Neural crest cell (in vitro differentiated cells): Measurements from ENCODE around the gene SLC25A1. TPM values are rescaled to one million over a fixed set of nuclear protein-coding genes. Genes with fewer than 3 reads are reported as not detected.

Source experiments
- DNase-seq: peaks from one replicate; pipeline ENCODE4 v3.0.0; 2021; ENCODE audit warnings: low read depth, mixed read lengths, low spot score
- H3K27ac Mint-ChIP-seq: one replicate; pipeline ENCODE4 v1.8.0; 2021; ENCODE audit warnings: mild to moderate bottlenecking, mixed read lengths; ENCODE audit not compliant: unreplicated experiment
- H3K27me3 Mint-ChIP-seq: 2 replicates; pipeline ENCODE4 v1.8.0; 2021; ENCODE audit warnings: low read depth, mild to moderate bottlenecking, mixed read lengths
- H3K36me3 Mint-ChIP-seq: 2 replicates; pipeline ENCODE4 v1.8.0; 2021; ENCODE audit warnings: low read depth, mild to moderate bottlenecking, mixed read lengths
- H3K4me1 Mint-ChIP-seq: 2 replicates; pipeline ENCODE4 v1.8.0; 2021; ENCODE audit warnings: mixed read lengths
- H3K4me3 Mint-ChIP-seq: one replicate; pipeline ENCODE4 v1.8.0; 2021; ENCODE audit warnings: mild to moderate bottlenecking, mixed read lengths
- H3K9me3 Mint-ChIP-seq: 2 replicates; pipeline ENCODE4 v1.8.0; 2021; ENCODE audit warnings: mixed read lengths
- total RNA-seq: library from RNA; stranded (reverse); gene quantifications from 2 replicates; pipeline ENCODE4 v1.2.1, GENCODE V29; 2021
- TF ChIP-seq, protein P1 (sequence below): fragments of 200-600 bp; sonication (generic); conservative IDR thresholded peaks from 2 replicates; pipeline ENCODE4 v1.5.0; 2021; ENCODE audit warnings: antibody characterized with exemption, mild to moderate bottlenecking

SLC25A1 gene
- total RNA-seq, 1 donor from 2014 or later, result 173 TPM

DNA sequence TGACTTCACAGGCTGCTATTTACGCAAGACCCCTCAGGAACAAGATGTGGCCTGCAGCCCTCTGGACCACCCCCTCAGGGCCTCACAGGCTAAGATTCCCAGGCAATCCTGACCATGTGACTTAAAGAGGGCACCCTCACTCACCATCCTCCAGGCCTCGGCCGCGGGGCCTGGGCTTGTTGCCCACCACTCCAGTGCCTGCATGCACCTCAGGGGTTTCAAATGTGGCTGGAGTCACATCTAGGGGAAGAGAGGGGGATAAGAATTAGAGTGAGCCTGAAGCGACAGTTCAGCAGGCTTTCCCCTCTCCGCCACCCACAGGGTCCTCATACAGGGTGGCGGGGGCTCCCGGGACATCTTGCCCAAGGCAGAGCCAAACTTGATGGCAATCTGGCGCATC, 36.1 kb downstream of the SLC25A1 start:
- Mint-ChIP-seq H3K4me1 (peaks cover 12% of the 10 kb centered on the region), H3K9me3 (peaks cover 3% of the 10 kb centered on the region), H3K36me3 (no peaks in the 10 kb centered on the region), H3K27ac (no peak overlapping the region), H3K27me3 (peaks cover 19% of the 10 kb centered on the region), H3K4me3 (peak overlapping the region; percentile 76)
- TF ChIP-seq, protein P1, sequence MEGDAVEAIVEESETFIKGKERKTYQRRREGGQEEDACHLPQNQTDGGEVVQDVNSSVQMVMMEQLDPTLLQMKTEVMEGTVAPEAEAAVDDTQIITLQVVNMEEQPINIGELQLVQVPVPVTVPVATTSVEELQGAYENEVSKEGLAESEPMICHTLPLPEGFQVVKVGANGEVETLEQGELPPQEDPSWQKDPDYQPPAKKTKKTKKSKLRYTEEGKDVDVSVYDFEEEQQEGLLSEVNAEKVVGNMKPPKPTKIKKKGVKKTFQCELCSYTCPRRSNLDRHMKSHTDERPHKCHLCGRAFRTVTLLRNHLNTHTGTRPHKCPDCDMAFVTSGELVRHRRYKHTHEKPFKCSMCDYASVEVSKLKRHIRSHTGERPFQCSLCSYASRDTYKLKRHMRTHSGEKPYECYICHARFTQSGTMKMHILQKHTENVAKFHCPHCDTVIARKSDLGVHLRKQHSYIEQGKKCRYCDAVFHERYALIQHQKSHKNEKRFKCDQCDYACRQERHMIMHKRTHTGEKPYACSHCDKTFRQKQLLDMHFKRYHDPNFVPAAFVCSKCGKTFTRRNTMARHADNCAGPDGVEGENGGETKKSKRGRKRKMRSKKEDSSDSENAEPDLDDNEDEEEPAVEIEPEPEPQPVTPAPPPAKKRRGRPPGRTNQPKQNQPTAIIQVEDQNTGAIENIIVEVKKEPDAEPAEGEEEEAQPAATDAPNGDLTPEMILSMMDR, result no peak
- no peak for DNase-seq

DNA sequence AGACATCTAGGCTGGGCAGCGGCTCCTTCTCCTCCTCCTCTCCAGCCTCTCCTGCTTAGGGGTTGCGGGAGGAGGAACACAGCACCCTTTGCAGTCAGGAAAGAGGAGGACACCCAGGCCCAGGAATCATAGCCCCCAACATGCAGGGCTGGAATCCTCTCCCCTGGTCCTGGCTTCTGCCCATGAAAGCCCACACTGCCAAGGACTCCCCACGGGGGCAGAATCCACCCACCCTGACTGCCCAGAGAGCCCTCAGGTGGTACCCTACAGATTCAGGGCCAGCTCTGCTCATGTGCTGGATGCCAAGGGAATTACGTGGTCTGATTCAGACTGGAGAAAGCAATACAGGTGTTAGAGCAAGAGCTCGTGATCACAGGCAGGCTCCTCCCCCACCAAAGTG, 38.6 kb downstream of the SLC25A1 start:
- DNase-seq, result no peak
- Mint-ChIP-seq H3K27ac (no peak overlapping the region), H3K4me1 (peaks cover 12% of the 10 kb centered on the region), H3K36me3 (peaks cover 5% of the 10 kb centered on the region), H3K27me3 (peaks cover 4% of the 10 kb centered on the region), H3K9me3 (peaks cover 3% of the 10 kb centered on the region), H3K4me3 (peak overlapping the region; percentile 47)
- TF ChIP-seq, protein P1, result no peak

DNA sequence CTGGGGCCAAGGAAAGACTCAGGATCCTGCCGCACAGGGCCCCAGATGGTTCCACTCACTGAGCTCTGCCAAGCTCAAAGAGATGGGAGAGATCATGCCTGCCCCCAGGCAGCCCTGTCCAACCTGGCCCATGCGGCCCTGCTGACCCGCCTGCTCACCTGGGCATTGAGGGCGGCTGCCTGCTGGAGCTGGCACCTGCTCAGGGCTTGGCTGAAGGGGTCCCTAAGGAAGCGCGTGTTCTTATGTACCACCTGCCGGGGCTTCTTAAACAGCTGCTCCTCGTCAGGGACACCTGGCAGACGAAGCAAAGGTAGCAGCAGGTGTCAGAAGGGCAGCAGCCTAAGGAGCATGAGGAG, 39.6 kb downstream of the SLC25A1 start:
- H3K9me3 Mint-ChIP-seq, result no peaks in the 10 kb centered on the region
- peaks cover 3% of the 10 kb centered on the region for H3K4me1 Mint-ChIP-seq
- TF ChIP-seq, protein P1, result no peak
- peaks cover 5% of the 10 kb centered on the region for H3K36me3 Mint-ChIP-seq
- H3K27ac Mint-ChIP-seq, result no peak overlapping the region
- peak overlapping the region; percentile 56 for H3K4me3 Mint-ChIP-seq
- no peaks in the 10 kb centered on the region for H3K27me3 Mint-ChIP-seq
- no peak for DNase-seq

DNA sequence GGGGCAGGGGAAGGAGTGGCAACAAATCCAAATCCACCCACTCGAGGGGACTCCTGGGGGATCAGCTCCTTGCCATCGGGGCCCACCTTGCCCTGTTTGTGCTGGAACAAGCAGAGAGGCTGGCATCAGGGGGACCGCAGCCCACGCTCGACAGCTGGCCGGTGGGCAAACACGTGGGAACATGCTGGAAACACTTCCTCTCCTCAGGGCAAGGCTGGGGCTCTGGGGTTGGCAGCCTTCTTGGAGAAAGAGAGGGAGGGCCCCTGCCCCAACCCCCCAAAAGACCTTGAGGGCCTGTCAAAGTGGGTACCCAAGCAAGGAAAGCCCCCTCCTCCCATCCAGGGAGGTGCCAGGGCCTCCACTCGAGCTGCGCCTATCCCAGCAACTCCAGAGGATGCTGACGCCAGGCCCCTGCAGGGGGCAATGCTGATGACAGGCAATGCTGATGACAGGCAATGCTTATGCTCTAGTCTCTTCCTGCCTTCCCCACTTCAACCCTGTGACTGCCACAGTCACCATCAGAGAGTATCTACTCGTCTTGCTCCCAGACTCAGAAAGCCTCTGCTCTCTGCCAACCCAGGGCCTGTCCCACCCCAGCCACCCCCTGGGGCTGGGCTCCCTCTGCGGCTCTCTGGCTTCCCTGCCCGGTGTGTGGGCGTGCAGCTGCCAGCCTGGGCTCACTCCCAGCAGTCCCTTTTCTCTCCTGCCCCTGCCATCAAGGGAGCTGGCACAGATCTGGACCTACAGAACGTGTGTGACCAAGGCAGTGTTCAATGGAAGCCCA, 40.1 kb downstream of the SLC25A1 start:
- H3K4me3 Mint-ChIP-seq, result no peak overlapping the region
- no peaks in the 10 kb centered on the region for H3K4me1 Mint-ChIP-seq
- DNase-seq, result no peak

DNA sequence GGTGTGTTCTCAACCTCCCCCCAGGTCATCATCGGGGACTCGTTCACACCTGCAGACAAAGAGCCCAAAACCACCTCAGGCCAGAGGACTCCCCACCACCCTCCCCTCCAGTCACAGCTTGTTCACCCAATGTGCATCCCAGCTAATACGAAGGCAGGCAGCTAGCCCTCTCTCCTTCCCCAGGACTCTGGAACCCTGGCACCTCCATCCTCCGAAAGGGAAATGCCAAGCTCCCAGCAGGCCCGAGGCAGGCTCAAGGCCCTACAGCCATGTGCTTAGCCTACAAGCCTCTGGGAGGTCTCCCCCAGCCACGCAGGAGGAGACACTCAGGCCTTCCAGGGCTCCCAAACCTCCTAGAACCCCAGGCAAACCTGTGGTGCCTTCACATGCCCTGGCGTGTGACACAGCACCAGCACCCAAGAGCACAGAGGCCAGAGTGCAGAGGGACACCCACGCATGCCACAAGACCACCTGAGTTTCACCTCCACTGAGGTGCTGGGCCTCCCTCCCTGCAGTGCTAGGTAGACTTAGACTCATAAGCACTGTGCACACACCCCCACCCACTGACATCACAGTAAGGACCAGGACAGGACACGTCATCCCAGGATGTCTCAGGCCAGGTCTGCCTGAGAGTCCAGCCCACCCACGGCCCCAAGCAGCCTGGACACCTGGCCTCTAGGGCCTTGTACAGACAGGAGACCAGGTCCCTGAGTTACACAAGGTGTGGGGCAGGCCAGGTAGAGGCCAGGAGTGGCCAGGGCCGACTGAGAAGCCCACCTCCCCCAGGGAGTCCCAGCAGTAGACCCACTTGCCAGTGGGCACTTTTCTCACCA, 40.9 kb downstream of the SLC25A1 start:
- Mint-ChIP-seq H3K9me3 (no peaks in the 10 kb centered on the region), H3K27me3 (no peaks in the 10 kb centered on the region), H3K4me1 (no peaks in the 10 kb centered on the region), H3K4me3 (no peak overlapping the region), H3K36me3 (peaks cover 5% of the 10 kb centered on the region), H3K27ac (no peak overlapping the region)
- no peak for DNase-seq
- TF ChIP-seq, protein P1, result no peak

More for the DNA sequence above, 40.1 kb downstream of the SLC25A1 start:
- Mint-ChIP-seq H3K27ac (no peak overlapping the region), H3K27me3 (no peaks in the 10 kb centered on the region), H3K36me3 (peaks cover 5% of the 10 kb centered on the region), H3K9me3 (no peaks in the 10 kb centered on the region)
- TF ChIP-seq, protein P1, result no peak
